Coronary artery (tissue), 2 donors: ENCODE measurements around the gene CNKSR2.

Experiments used
- DNase-seq: peaks from one replicate; pipeline ENCODE4 v3.0.0-alpha.2; 2017; ENCODE audit warnings: low spot score
- H3K27ac ChIP-seq, 2 donors: fragments of 200-600 bp; sonication (generic); one replicate each; pipeline ENCODE4 v1.5.1; 2016 to 2019
- H3K4me3 ChIP-seq: fragments of 200-600 bp; sonication (generic); 2 replicates; pipeline ENCODE4 v1.5.1; 2016; ENCODE audit warnings: mild to moderate bottlenecking, moderate library complexity
- TF ChIP-seq, protein P1 (sequence below): fragments of 200-600 bp; sonication (generic); IDR thresholded peaks from one replicate; pipeline ENCODE4 v1.5.1; 2019; ENCODE audit warnings: antibody characterized with exemption

CNKSR2 gene

GRCh38 chrX:21427086-21427485, 52.9 kb downstream of the CNKSR2 start:
- no peak for DNase-seq
- Histone ChIP-seq H3K4me3 (no peak overlapping the region), H3K27ac (no peak overlapping the region)
- TF ChIP-seq, protein P1, sequence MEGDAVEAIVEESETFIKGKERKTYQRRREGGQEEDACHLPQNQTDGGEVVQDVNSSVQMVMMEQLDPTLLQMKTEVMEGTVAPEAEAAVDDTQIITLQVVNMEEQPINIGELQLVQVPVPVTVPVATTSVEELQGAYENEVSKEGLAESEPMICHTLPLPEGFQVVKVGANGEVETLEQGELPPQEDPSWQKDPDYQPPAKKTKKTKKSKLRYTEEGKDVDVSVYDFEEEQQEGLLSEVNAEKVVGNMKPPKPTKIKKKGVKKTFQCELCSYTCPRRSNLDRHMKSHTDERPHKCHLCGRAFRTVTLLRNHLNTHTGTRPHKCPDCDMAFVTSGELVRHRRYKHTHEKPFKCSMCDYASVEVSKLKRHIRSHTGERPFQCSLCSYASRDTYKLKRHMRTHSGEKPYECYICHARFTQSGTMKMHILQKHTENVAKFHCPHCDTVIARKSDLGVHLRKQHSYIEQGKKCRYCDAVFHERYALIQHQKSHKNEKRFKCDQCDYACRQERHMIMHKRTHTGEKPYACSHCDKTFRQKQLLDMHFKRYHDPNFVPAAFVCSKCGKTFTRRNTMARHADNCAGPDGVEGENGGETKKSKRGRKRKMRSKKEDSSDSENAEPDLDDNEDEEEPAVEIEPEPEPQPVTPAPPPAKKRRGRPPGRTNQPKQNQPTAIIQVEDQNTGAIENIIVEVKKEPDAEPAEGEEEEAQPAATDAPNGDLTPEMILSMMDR, result no peak

GRCh38 chrX:21437036-21437435, 62.8 kb downstream of the CNKSR2 start:
- DNase-seq, result no peak
- no peak overlapping the region for H3K27ac ChIP-seq
- no peak overlapping the region for H3K4me3 ChIP-seq
- TF ChIP-seq, protein P1, result no peak

GRCh38 chrX:21438792-21439191, 64.6 kb downstream of the CNKSR2 start:
- TF ChIP-seq, protein P1, result no peak
- Histone ChIP-seq H3K27ac (no peak overlapping the region), H3K4me3 (no peak overlapping the region)
- no peak for DNase-seq

- DNase-seq, result no peak
- TF ChIP-seq, protein P1, result no peak
- Histone ChIP-seq H3K4me3 (no peak overlapping the region), H3K27ac (no peak overlapping the region)
Observed at GRCh38 chrX:21440911-21441310, 66.7 kb downstream of the CNKSR2 start.

- no peak overlapping the region for H3K4me3 ChIP-seq
- H3K27ac ChIP-seq, result no peak overlapping the region
- no peak for DNase-seq
- TF ChIP-seq, protein P1, result no peak
Observed at GRCh38 chrX:21457718-21458117, 83.5 kb downstream of the CNKSR2 start.

DNA sequence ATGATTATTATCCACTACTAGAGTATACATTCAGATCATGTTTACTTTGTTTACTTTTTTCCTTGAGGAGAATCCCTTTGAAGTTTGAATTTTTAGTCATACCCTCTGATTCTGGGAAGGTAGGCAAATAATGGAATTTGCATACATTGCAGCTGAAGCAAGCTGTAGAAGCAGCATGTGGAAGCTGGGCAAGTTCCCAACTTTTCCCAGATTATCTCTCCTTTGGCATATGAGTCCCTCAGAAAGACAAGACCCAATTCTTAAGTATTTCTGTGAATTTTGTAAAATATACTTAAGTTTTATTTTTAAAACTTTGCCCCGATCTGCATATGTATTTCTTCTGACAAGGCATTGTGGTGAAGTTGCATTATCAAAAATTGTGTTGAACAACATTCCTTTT, 94.9 kb downstream of the CNKSR2 start:
- TF ChIP-seq, protein P1, result no peak
- no peak overlapping the region for H3K27ac ChIP-seq
- H3K4me3 ChIP-seq, result no peak overlapping the region
- no peak for DNase-seq

- TF ChIP-seq, protein P1, result no peak
- no peak for DNase-seq
- H3K4me3 ChIP-seq, result no peak overlapping the region
- no peak overlapping the region for H3K27ac ChIP-seq
Observed at GRCh38 chrX:21476909-21477308, 102.7 kb downstream of the CNKSR2 start.
